HS-27A (cell line): ENCODE measurements around the gene SLC9B1.
"Not testable (repeated sequence)": the region's sequence is repeated elsewhere in the genome, so short reads cannot be mapped to it uniquely, and the experiment has no call there.

Source experiments
- DNase-seq: peaks from one replicate; pipeline ENCODE4 v3.0.0-alpha.2; 2012; ENCODE audit warnings: low read depth, missing footprints

SLC9B1 gene

GRCh38 chr4:103011378-103012025, 8.0 kb downstream of the SLC9B1 start:
- DNase-seq, result no peak

GRCh38 chr4:103010804-103011203, 8.7 kb downstream of the SLC9B1 start:
- DNase-seq, result no peak

GRCh38 chr4:103008875-103009729, 10.4 kb downstream of the SLC9B1 start:
- peak; percentile 31 for DNase-seq

GRCh38 chr4:103002551-103002950, 17.0 kb downstream of the SLC9B1 start:
- no peak for DNase-seq

- no peak for DNase-seq
Measured at GRCh38 chr4:102994803-102995202, 24.7 kb downstream of the SLC9B1 start.

GRCh38 chr4:102993985-102994384, 25.5 kb downstream of the SLC9B1 start:
- not testable (repeated sequence) for DNase-seq

- no peak for DNase-seq
Measured at GRCh38 chr4:102988429-102989020, 31.0 kb downstream of the SLC9B1 start.

GRCh38 chr4:102981005-102981404, 38.5 kb downstream of the SLC9B1 start:
- DNase-seq, result no peak

- DNase-seq, result not testable (repeated sequence)
Measured at GRCh38 chr4:102961813-102962212, 57.7 kb downstream of the SLC9B1 start.

GRCh38 chr4:102959496-102959895, 60.0 kb downstream of the SLC9B1 start:
- DNase-seq, result no peak

- no peak for DNase-seq
Measured at GRCh38 chr4:102945066-102945465, 74.4 kb downstream of the SLC9B1 start.

- not testable (repeated sequence) for DNase-seq
Measured at GRCh38 chr4:102938063-102938462, 81.4 kb downstream of the SLC9B1 start.

- no peak for DNase-seq
Measured at GRCh38 chr4:102935716-102936115, 83.8 kb downstream of the SLC9B1 start.

GRCh38 chr4:102919697-102920096, 99.8 kb downstream of the SLC9B1 start:
- not testable (repeated sequence) for DNase-seq

- DNase-seq, result no peak
Measured at GRCh38 chr4:102918859-102919258, 100.6 kb downstream of the SLC9B1 start.

- no peak for DNase-seq
Measured at GRCh38 chr4:102901804-102902203, 117.7 kb downstream of the SLC9B1 start.

GRCh38 chr4:102897610-102898009, 121.9 kb downstream of the SLC9B1 start:
- not testable (repeated sequence) for DNase-seq

- DNase-seq, result not testable (repeated sequence)
Measured at GRCh38 chr4:102896547-102896946, 123.0 kb downstream of the SLC9B1 start.

- not testable (repeated sequence) for DNase-seq
Measured at GRCh38 chr4:102889866-102890265, 129.6 kb downstream of the SLC9B1 start.

GRCh38 chr4:102888570-102888969, 130.9 kb downstream of the SLC9B1 start:
- not testable (repeated sequence) for DNase-seq

- DNase-seq, result no peak
Measured at GRCh38 chr4:102883278-102883677, 136.2 kb downstream of the SLC9B1 start.

GRCh38 chr4:102881343-102881742, 138.2 kb downstream of the SLC9B1 start:
- no peak for DNase-seq

GRCh38 chr4:102878901-102879300, 140.6 kb downstream of the SLC9B1 start:
- no peak for DNase-seq
